Hepatocyte (in vitro differentiated cells): ENCODE data around the gene GMPPB. TPM values are rescaled to one million over a fixed set of nuclear protein-coding genes. Genes with fewer than 3 reads are reported as not detected.
A peak's percentile ranks its signal among the peaks of the same experiment; 100 is the strongest.

Experiments used
- DNase-seq: peaks from one replicate; pipeline ENCODE4 v3.0.0-alpha.2; 2016; ENCODE audit warnings: low spot score
- H2AFZ ChIP-seq: fragments of 200-600 bp; sonication (generic); 2 replicates; pipeline ENCODE4 v1.6.0; 2016; ENCODE audit warnings: antibody characterized with exemption, mild to moderate bottlenecking
- H3K27ac ChIP-seq: fragments of 200-600 bp; sonication (generic); 2 replicates; pipeline ENCODE4 v1.5.1; 2016; ENCODE audit warnings: mild to moderate bottlenecking
- H3K27me3 ChIP-seq: fragments of 200-600 bp; sonication (generic); 2 replicates; pipeline ENCODE4 v1.6.1; 2016
- H3K36me3 ChIP-seq: fragments of 200-600 bp; sonication (generic); replicated peaks from 2 replicates; pipeline ENCODE4 v1.5.1; 2016; ENCODE audit warnings: low read depth; ENCODE audit not compliant: insufficient read depth
- H3K4me1 ChIP-seq: fragments of 200-600 bp; sonication (generic); 2 replicates; pipeline ENCODE4 v1.5.1; 2016; ENCODE audit warnings: mild to moderate bottlenecking, moderate library complexity; ENCODE audit not compliant: insufficient read depth
- H3K4me2 ChIP-seq: fragments of 200-600 bp; sonication (generic); 2 replicates; pipeline ENCODE4 v1.6.0; 2016
- H3K4me3 ChIP-seq: fragments of 200-600 bp; sonication (generic); 2 replicates; pipeline ENCODE4 v1.5.1; 2016; ENCODE audit warnings: mild to moderate bottlenecking
- H3K79me2 ChIP-seq: fragments of 200-600 bp; sonication (generic); 2 replicates; pipeline ENCODE4 v1.6.0; 2017; ENCODE audit warnings: mild to moderate bottlenecking
- H3K9me2 ChIP-seq: fragments of 200-600 bp; sonication (generic); replicated peaks from 2 replicates; pipeline ENCODE4 v1.6.0; 2017; ENCODE audit warnings: mild to moderate bottlenecking; ENCODE audit not compliant: insufficient read depth
- H3K9me3 ChIP-seq: fragments of 200-600 bp; sonication (generic); 2 replicates; pipeline ENCODE4 v1.5.1; 2016; ENCODE audit warnings: low read depth, mild to moderate bottlenecking
- H4K20me1 ChIP-seq: fragments of 200-600 bp; sonication (generic); 2 replicates; pipeline ENCODE4 v1.6.0; 2016; ENCODE audit warnings: mild to moderate bottlenecking; ENCODE audit not compliant: insufficient read depth, poor library complexity, severe bottlenecking
- CTCF ChIP-seq: fragments of 200-600 bp; sonication (generic); IDR thresholded peaks from 2 replicates; pipeline ENCODE4 v1.5.1; 2016; ENCODE audit warnings: antibody characterized with exemption, mild to moderate bottlenecking; ENCODE audit not compliant: poor library complexity
- EZH2 ChIP-seq: fragments of 200-600 bp; sonication (generic); IDR thresholded peaks from 2 replicates; pipeline ENCODE4 v1.6.1; 2016; ENCODE audit warnings: antibody characterized with exemption, mild to moderate bottlenecking, borderline replicate concordance
- EZH2phosphoT487 ChIP-seq: fragments of 200-600 bp; sonication (generic); IDR thresholded peaks from one replicate; pipeline ENCODE4 v1.6.1; 2018; ENCODE audit warnings: antibody characterized with exemption, mild to moderate bottlenecking, low read depth, moderate library complexity; ENCODE audit not compliant: unreplicated experiment, severe bottlenecking
- WGBS: methylation state at CpG from one replicate; pipeline ENCODE4 v1.1.6; 2016; ENCODE audit warnings: low lambda C conversion rate; ENCODE audit errors: missing lambda C conversion rate; 5-methylcytosine and 5-hydroxymethylcytosine counted together
- polyA plus RNA-seq: library from polyadenylated mRNA; unstranded; fragments of >200 nt; fragmentation: Nextera tagmentation; extraction: Ambion mirVana; gene quantifications from 2 replicates; pipeline ENCODE4 v1.2.1, GENCODE V29; 2016
- total RNA-seq: library from RNA; depleted of rRNA; stranded (reverse); fragments of >200 nt; gene quantifications from 2 replicates; pipeline ENCODE4 v1.2.3, GENCODE V29; 2014

Gene GMPPB
- total and polyA plus RNA-seq, 2 experiments from 2014 or later, result 24.3 to 41.0 TPM

GRCh38 chr3:49747792-49748480, 24.2 kb upstream of the GMPPB start:
- no peak overlapping the region for H3K4me3 ChIP-seq
- H3K4me1 ChIP-seq, result peaks cover 6% of the 10 kb centered on the region
- whole genome bisulfite sequencing, result 90% methylated on average over 13 of the region's 13 CpGs
- H3K4me2 ChIP-seq, result no peak overlapping the region
- no peak overlapping the region for H2AFZ ChIP-seq
- H3K27me3 ChIP-seq, result no peaks in the 10 kb centered on the region
- peaks cover 79% of the 10 kb centered on the region for H3K79me2 ChIP-seq
- no peaks in the 10 kb centered on the region for H3K9me2 ChIP-seq
- TF ChIP-seq CTCF (no peak), EZH2phosphoT487 (no peak), EZH2 (no peak)
- no peaks in the 10 kb centered on the region for H3K36me3 ChIP-seq
- peak overlapping the region; percentile 67 for H3K27ac ChIP-seq
- peak; percentile 47 for DNase-seq
- H3K9me3 ChIP-seq, result no peaks in the 10 kb centered on the region
- H4K20me1 ChIP-seq, result peaks cover 3% of the 10 kb centered on the region

GRCh38 chr3:49745986-49746385, 22.2 kb upstream of the GMPPB start:
- Histone ChIP-seq H3K36me3 (no peaks in the 10 kb centered on the region), H2AFZ (no peak overlapping the region), H3K4me2 (no peak overlapping the region), H3K9me2 (no peaks in the 10 kb centered on the region), H4K20me1 (peaks cover 3% of the 10 kb centered on the region), H3K4me3 (no peak overlapping the region), H3K27me3 (no peaks in the 10 kb centered on the region), H3K79me2 (peaks cover 79% of the 10 kb centered on the region), H3K27ac (no peak overlapping the region), H3K4me1 (no peaks in the 10 kb centered on the region), H3K9me3 (no peaks in the 10 kb centered on the region)
- no peak for TF ChIP-seq EZH2
- no peak for TF ChIP-seq EZH2phosphoT487
- TF ChIP-seq CTCF, result no peak
- WGBS, result 95% methylated on average over 2 of the region's 2 CpGs
- no peak for DNase-seq

- Histone ChIP-seq H3K4me2 (no peak overlapping the region), H2AFZ (no peak overlapping the region), H3K36me3 (no peaks in the 10 kb centered on the region), H3K4me1 (no peaks in the 10 kb centered on the region), H3K4me3 (no peak overlapping the region), H3K27ac (no peak overlapping the region), H3K27me3 (no peaks in the 10 kb centered on the region), H4K20me1 (no peaks in the 10 kb centered on the region), H3K79me2 (peaks cover 49% of the 10 kb centered on the region), H3K9me3 (no peaks in the 10 kb centered on the region), H3K9me2 (no peaks in the 10 kb centered on the region)
- TF ChIP-seq CTCF (no peak), EZH2 (no peak), EZH2phosphoT487 (no peak)
- no peak for DNase-seq
These were observed 16.7 kb upstream of the GMPPB start for GRCh38 chr3:49740427-49740826.
